ENCODE data around the gene GPC6. TPM values are rescaled to one million over a fixed set of nuclear protein-coding genes. Genes with fewer than 3 reads are reported as not detected.

GPC6 gene
- total RNA-seq, 1 donor from 2014 or later: 42.9 TPM

GRCh38 chr13:94308832-94309231, 1082.2 kb downstream of the GPC6 start:
- H3K27ac Mint-ChIP-seq: no peak overlapping the region
- H3K27me3 Mint-ChIP-seq (ENCODE audit: insufficient read depth, low read depth): peaks cover 6% of the 10 kb centered on the region
- H3F3A ChIP-seq (ENCODE audit: low read depth): peaks cover 9% of the 10 kb centered on the region

GRCh38 chr13:94309576-94309975, 1083.0 kb downstream of the GPC6 start:
- peaks cover 9% of the 10 kb centered on the region for H3F3A ChIP-seq (ENCODE audit: low read depth)
- no peak overlapping the region for H3K4me3 ChIP-seq
- no peak overlapping the region for H3K9ac ChIP-seq
- no peaks in the 10 kb centered on the region for H3K36me3 Mint-ChIP-seq
- H3K27ac Mint-ChIP-seq: no peak overlapping the region
- no peaks in the 10 kb centered on the region for H3K9me3 Mint-ChIP-seq
- peaks cover 19% of the 10 kb centered on the region for H4K20me1 ChIP-seq (ENCODE audit: low read depth)
- H3K4me3 Mint-ChIP-seq: no peak overlapping the region
- H3K9me3 ChIP-seq (ENCODE audit: low read depth): no peaks in the 10 kb centered on the region
- no peak overlapping the region for H3K4me2 ChIP-seq
- H3K4me1 Mint-ChIP-seq: peaks cover 40% of the 10 kb centered on the region
- no peak for DNase-seq (ENCODE audit: low spot score)
- H3K36me3 ChIP-seq: no peaks in the 10 kb centered on the region
- peaks cover 41% of the 10 kb centered on the region for H3K27me3 ChIP-seq
- peaks cover 6% of the 10 kb centered on the region for H3K27me3 Mint-ChIP-seq (ENCODE audit: insufficient read depth, low read depth)
- H3K79me2 ChIP-seq (ENCODE audit: low read depth): no peaks in the 10 kb centered on the region
- H3K4me1 ChIP-seq: peaks cover 16% of the 10 kb centered on the region
- TF ChIP-seq EZH2phosphoT487 (IDR thresholded peaks at IDR 0.05) (no peak), CTCF (IDR thresholded peaks at IDR 0.05) (no peak), EZH2 (IDR thresholded peaks at IDR 0.05) (no peak)
- H2AFZ ChIP-seq (replicated peaks): no peak overlapping the region
- no peak overlapping the region for H3K27ac ChIP-seq

More at GRCh38 chr13:94308832-94309231, 1082.2 kb downstream of the GPC6 start:
- Histone ChIP-seq H3K27ac (no peak overlapping the region), H3K9ac (no peak overlapping the region), H4K20me1 (ENCODE audit: low read depth) (peaks cover 19% of the 10 kb centered on the region), H3K4me1 (peaks cover 16% of the 10 kb centered on the region), H3K36me3 (no peaks in the 10 kb centered on the region), H3K79me2 (ENCODE audit: low read depth) (no peaks in the 10 kb centered on the region), H3K4me3 (no peak overlapping the region), H2AFZ (replicated peaks) (no peak overlapping the region), H3K4me2 (no peak overlapping the region), H3K27me3 (peaks cover 39% of the 10 kb centered on the region), H3K9me3 (ENCODE audit: low read depth) (no peaks in the 10 kb centered on the region)
- Mint-ChIP-seq H3K4me3 (no peak overlapping the region), H3K36me3 (no peaks in the 10 kb centered on the region), H3K4me1 (peaks cover 39% of the 10 kb centered on the region), H3K9me3 (no peaks in the 10 kb centered on the region)
- DNase-seq (ENCODE audit: low spot score): no peak
- TF ChIP-seq CTCF (IDR thresholded peaks at IDR 0.05) (no peak), EZH2phosphoT487 (IDR thresholded peaks at IDR 0.05) (no peak), EZH2 (IDR thresholded peaks at IDR 0.05) (no peak)

- H3K4me3 Mint-ChIP-seq: no peak overlapping the region
- Histone ChIP-seq H3K36me3 (no peaks in the 10 kb centered on the region), H3F3A (ENCODE audit: low read depth) (peaks cover 9% of the 10 kb centered on the region), H4K20me1 (ENCODE audit: low read depth) (peaks cover 19% of the 10 kb centered on the region), H3K4me1 (peaks cover 16% of the 10 kb centered on the region), H3K27me3 (peaks cover 41% of the 10 kb centered on the region), H3K4me3 (no peak overlapping the region), H3K9ac (no peak overlapping the region), H3K4me2 (no peak overlapping the region), H3K9me3 (ENCODE audit: low read depth) (no peaks in the 10 kb centered on the region), H3K27ac (no peak overlapping the region), H2AFZ (replicated peaks) (no peak overlapping the region), H3K79me2 (ENCODE audit: low read depth) (no peaks in the 10 kb centered on the region)
- H3K27me3 Mint-ChIP-seq (ENCODE audit: insufficient read depth, low read depth): peaks cover 6% of the 10 kb centered on the region
- H3K36me3 Mint-ChIP-seq: no peaks in the 10 kb centered on the region
- DNase-seq (ENCODE audit: low spot score): no peak
- no peaks in the 10 kb centered on the region for H3K9me3 Mint-ChIP-seq
- H3K4me1 Mint-ChIP-seq: peaks cover 41% of the 10 kb centered on the region
- no peak overlapping the region for H3K27ac Mint-ChIP-seq
- no peak for TF ChIP-seq EZH2phosphoT487 (IDR thresholded peaks at IDR 0.05)
- no peak for TF ChIP-seq EZH2 (IDR thresholded peaks at IDR 0.05)
- TF ChIP-seq CTCF (IDR thresholded peaks at IDR 0.05): no peak
Observed at GRCh38 chr13:94309997-94310855, 1083.6 kb downstream of the GPC6 start.

Measured in neural progenitor cell (in vitro differentiated cells).